ENCODE measurements around the gene ZFYVE28. TPM values are rescaled to one million over a fixed set of nuclear protein-coding genes. Genes with fewer than 3 reads are reported as not detected.

ZFYVE28 gene
- total RNA-seq, 1 donor from 2014 or later = 0.39 TPM

- Mint-ChIP-seq H3K36me3 (peaks cover 1% of the 10 kb centered on the region), H3K9me3 (peaks cover 2% of the 10 kb centered on the region), H3K4me3 (no peak overlapping the region), H3K27me3 (ENCODE audit: insufficient read depth, low read depth) (peaks cover 18% of the 10 kb centered on the region), H3K4me1 (peaks cover 12% of the 10 kb centered on the region), H3K27ac (no peak overlapping the region)
- Histone ChIP-seq H2AFZ (replicated peaks) (no peak overlapping the region), H3F3A (ENCODE audit: low read depth) (peaks cover 6% of the 10 kb centered on the region), H3K79me2 (ENCODE audit: low read depth) (no peaks in the 10 kb centered on the region), H3K4me1 (peaks cover 4% of the 10 kb centered on the region), H3K27ac (no peak overlapping the region), H3K4me2 (no peak overlapping the region), H3K27me3 (no peaks in the 10 kb centered on the region), H3K9ac (no peak overlapping the region), H3K4me3 (no peak overlapping the region), H3K9me3 (ENCODE audit: low read depth) (no peaks in the 10 kb centered on the region), H3K36me3 (no peaks in the 10 kb centered on the region), H4K20me1 (ENCODE audit: low read depth) (no peaks in the 10 kb centered on the region)
- no peak for TF ChIP-seq EZH2 (IDR thresholded peaks at IDR 0.05)
- DNase-seq (ENCODE audit: low spot score) = no peak
Measured at GRCh38 chr4:2333356-2333841, 85.0 kb downstream of the ZFYVE28 start.

GRCh38 chr4:2332976-2333319, 85.5 kb downstream of the ZFYVE28 start:
- Histone ChIP-seq H3K9ac (no peak overlapping the region), H3K4me2 (no peak overlapping the region), H3K79me2 (ENCODE audit: low read depth) (no peaks in the 10 kb centered on the region), H4K20me1 (ENCODE audit: low read depth) (no peaks in the 10 kb centered on the region), H3F3A (ENCODE audit: low read depth) (peaks cover 6% of the 10 kb centered on the region), H3K9me3 (ENCODE audit: low read depth) (no peaks in the 10 kb centered on the region), H3K4me3 (no peak overlapping the region), H3K27me3 (no peaks in the 10 kb centered on the region), H2AFZ (replicated peaks) (no peak overlapping the region), H3K27ac (no peak overlapping the region), H3K36me3 (no peaks in the 10 kb centered on the region), H3K4me1 (peaks cover 4% of the 10 kb centered on the region)
- no peak for TF ChIP-seq EZH2 (IDR thresholded peaks at IDR 0.05)
- peaks cover 12% of the 10 kb centered on the region for H3K4me1 Mint-ChIP-seq
- no peak for DNase-seq (ENCODE audit: low spot score)
- peaks cover 3% of the 10 kb centered on the region for H3K36me3 Mint-ChIP-seq
- H3K27me3 Mint-ChIP-seq (ENCODE audit: insufficient read depth, low read depth) = peaks cover 15% of the 10 kb centered on the region
- no peak overlapping the region for H3K4me3 Mint-ChIP-seq
- peaks cover 2% of the 10 kb centered on the region for H3K9me3 Mint-ChIP-seq
- no peak overlapping the region for H3K27ac Mint-ChIP-seq

GRCh38 chr4:2332201-2332975, 86.1 kb downstream of the ZFYVE28 start:
- H3K36me3 ChIP-seq = no peaks in the 10 kb centered on the region
- H3K27me3 ChIP-seq = no peaks in the 10 kb centered on the region
- no peak overlapping the region for H3K4me3 Mint-ChIP-seq
- H3K27me3 Mint-ChIP-seq (ENCODE audit: insufficient read depth, low read depth) = peaks cover 15% of the 10 kb centered on the region
- no peak for DNase-seq (ENCODE audit: low spot score)
- peaks cover 3% of the 10 kb centered on the region for H3K36me3 Mint-ChIP-seq
- H3K4me1 ChIP-seq = peaks cover 4% of the 10 kb centered on the region
- H3K27ac Mint-ChIP-seq = no peak overlapping the region
- TF ChIP-seq EZH2phosphoT487 (IDR thresholded peaks at IDR 0.05) = no peak
- TF ChIP-seq EZH2 (IDR thresholded peaks at IDR 0.05) = no peak
- no peak for TF ChIP-seq CTCF (IDR thresholded peaks at IDR 0.05)
- no peak overlapping the region for H3K27ac ChIP-seq
- peaks cover 6% of the 10 kb centered on the region for H3F3A ChIP-seq (ENCODE audit: low read depth)
- no peaks in the 10 kb centered on the region for H3K79me2 ChIP-seq (ENCODE audit: low read depth)
- no peak overlapping the region for H3K4me2 ChIP-seq
- H3K9me3 Mint-ChIP-seq = peaks cover 5% of the 10 kb centered on the region
- H3K4me3 ChIP-seq = no peak overlapping the region
- H4K20me1 ChIP-seq (ENCODE audit: low read depth) = no peaks in the 10 kb centered on the region
- no peaks in the 10 kb centered on the region for H3K9me3 ChIP-seq (ENCODE audit: low read depth)
- peaks cover 12% of the 10 kb centered on the region for H3K4me1 Mint-ChIP-seq
- no peak overlapping the region for H2AFZ ChIP-seq (replicated peaks)
- H3K9ac ChIP-seq = no peak overlapping the region

GRCh38 chr4:2331519-2332200, 86.8 kb downstream of the ZFYVE28 start:
- Mint-ChIP-seq H3K27ac (no peak overlapping the region), H3K9me3 (peaks cover 8% of the 10 kb centered on the region), H3K4me1 (peaks cover 12% of the 10 kb centered on the region), H3K27me3 (ENCODE audit: insufficient read depth, low read depth) (peaks cover 13% of the 10 kb centered on the region), H3K4me3 (no peak overlapping the region), H3K36me3 (peaks cover 3% of the 10 kb centered on the region)
- Histone ChIP-seq H3K27ac (no peak overlapping the region), H2AFZ (replicated peaks) (no peak overlapping the region), H3K36me3 (no peaks in the 10 kb centered on the region), H3K4me3 (no peak overlapping the region), H3K9me3 (ENCODE audit: low read depth) (no peaks in the 10 kb centered on the region), H4K20me1 (ENCODE audit: low read depth) (no peaks in the 10 kb centered on the region), H3K9ac (no peak overlapping the region), H3K4me1 (peaks cover 4% of the 10 kb centered on the region), H3K4me2 (no peak overlapping the region), H3F3A (ENCODE audit: low read depth) (peaks cover 6% of the 10 kb centered on the region), H3K79me2 (ENCODE audit: low read depth) (no peaks in the 10 kb centered on the region), H3K27me3 (no peaks in the 10 kb centered on the region)
- TF ChIP-seq EZH2phosphoT487 (IDR thresholded peaks at IDR 0.05) (no peak), CTCF (IDR thresholded peaks at IDR 0.05) (no peak), EZH2 (IDR thresholded peaks at IDR 0.05) (no peak)
- no peak for DNase-seq (ENCODE audit: low spot score)
